IPS-18a (cell line): ENCODE results near the gene FBXL13.
"Not testable (repeated sequence)": the region's sequence is repeated elsewhere in the genome, so short reads cannot be mapped to it uniquely, and the experiment has no call there.

Experiments used
- H3K27ac ChIP-seq: one replicate; pipeline ENCODE4 v1.5.1; 2013; ENCODE audit warnings: low read length
- H3K27me3 ChIP-seq: one replicate; pipeline ENCODE4 v1.6.1; 2013; ENCODE audit warnings: mild to moderate bottlenecking, low read length; ENCODE audit not compliant: control insufficient read depth, insufficient read depth
- H3K36me3 ChIP-seq: one replicate; pipeline ENCODE4 v1.6.1; 2013; ENCODE audit warnings: low read depth, low read length; ENCODE audit not compliant: control insufficient read depth
- H3K4me1 ChIP-seq: one replicate; pipeline ENCODE4 v1.6.1; 2013; ENCODE audit warnings: low read depth, low read length; ENCODE audit not compliant: control insufficient read depth
- H3K4me3 ChIP-seq: one replicate; pipeline ENCODE4 v1.5.1; 2013; ENCODE audit warnings: low read length
- H3K9ac ChIP-seq: one replicate; pipeline ENCODE4 v1.6.1; 2013; ENCODE audit warnings: mild to moderate bottlenecking, low read length, moderate library complexity
- H3K9me3 ChIP-seq: one replicate; pipeline ENCODE4 v1.6.1; 2013; ENCODE audit warnings: low read depth, low read length; ENCODE audit not compliant: control insufficient read depth

FBXL13 gene

DNA sequence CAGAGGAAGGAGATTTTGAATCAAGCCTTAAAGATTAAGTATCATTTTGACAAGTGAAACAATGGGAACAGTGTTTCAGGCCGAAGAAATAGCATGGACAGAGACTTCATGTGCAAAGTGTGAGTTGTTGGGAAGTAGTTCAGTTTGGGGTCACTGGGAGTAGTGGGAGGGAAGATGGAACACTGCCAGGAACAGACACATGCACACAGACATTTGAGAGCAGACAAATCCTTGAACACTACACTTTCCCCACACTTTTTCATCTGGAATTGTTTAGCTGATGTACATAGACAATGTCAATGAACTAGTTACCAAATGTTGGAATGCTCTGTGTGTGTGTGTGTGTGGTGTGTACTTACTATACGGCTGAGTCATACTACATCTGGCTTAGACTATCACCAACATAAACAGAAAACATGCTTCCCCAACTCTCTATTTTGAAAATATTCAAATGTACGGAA lies 214.2 kb downstream of the FBXL13 start:
- H3K9ac ChIP-seq: no peak overlapping the region
- H3K27ac ChIP-seq: no peak overlapping the region
- no peak overlapping the region for H3K4me3 ChIP-seq
- no peaks in the 10 kb centered on the region for H3K27me3 ChIP-seq
- H3K9me3 ChIP-seq: no peaks in the 10 kb centered on the region
- H3K4me1 ChIP-seq: no peaks in the 10 kb centered on the region
- no peaks in the 10 kb centered on the region for H3K36me3 ChIP-seq

GRCh38 chr7:102859799-102860125 lies 214.8 kb downstream of the FBXL13 start:
- H3K9ac ChIP-seq: no peak overlapping the region
- H3K4me3 ChIP-seq: no peak overlapping the region
- no peak overlapping the region for H3K27ac ChIP-seq
- no peaks in the 10 kb centered on the region for H3K9me3 ChIP-seq
- no peaks in the 10 kb centered on the region for H3K4me1 ChIP-seq
- H3K36me3 ChIP-seq: no peaks in the 10 kb centered on the region
- H3K27me3 ChIP-seq: no peaks in the 10 kb centered on the region

DNA sequence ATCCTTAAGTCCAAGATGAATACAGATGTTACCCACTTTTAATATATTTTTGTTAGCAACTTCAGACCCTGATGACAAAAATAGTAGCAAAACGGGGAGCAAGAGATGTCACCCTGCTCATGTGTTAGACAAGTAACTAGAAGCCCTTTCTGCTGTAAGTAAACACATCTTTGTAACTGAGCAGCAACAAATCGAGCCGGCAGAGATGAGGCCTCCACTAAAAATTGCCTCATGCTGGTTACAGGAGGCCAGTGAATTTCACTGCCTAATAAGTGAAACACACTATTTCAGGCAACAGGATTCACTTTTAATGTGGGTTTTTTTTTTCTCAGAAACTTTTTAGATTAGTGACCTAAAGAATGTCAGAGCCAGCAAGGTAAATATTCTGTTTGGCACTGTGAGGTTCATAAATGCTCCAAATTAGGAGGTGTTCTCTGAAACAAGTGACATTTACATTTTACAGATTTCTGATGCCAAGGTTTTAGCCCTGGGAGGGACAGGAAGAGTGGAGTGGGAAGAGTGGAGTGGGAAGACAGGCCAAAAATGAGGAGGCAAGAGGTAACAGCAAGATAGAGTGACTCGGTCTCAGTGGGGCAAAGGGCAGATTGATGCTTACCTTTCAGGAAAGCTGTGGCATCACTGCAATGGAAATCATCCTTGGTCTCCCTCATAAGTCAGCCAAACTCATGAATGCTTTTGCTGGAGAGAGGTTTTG lies 215.4 kb downstream of the FBXL13 start:
- no peaks in the 10 kb centered on the region for H3K27me3 ChIP-seq
- no peaks in the 10 kb centered on the region for H3K36me3 ChIP-seq
- H3K27ac ChIP-seq: no peak overlapping the region
- no peak overlapping the region for H3K9ac ChIP-seq
- no peaks in the 10 kb centered on the region for H3K9me3 ChIP-seq
- H3K4me1 ChIP-seq: no peaks in the 10 kb centered on the region
- H3K4me3 ChIP-seq: no peak overlapping the region

GRCh38 chr7:102856036-102856435 lies 218.6 kb downstream of the FBXL13 start:
- Histone ChIP-seq H3K27ac (no peak overlapping the region), H3K9me3 (no peaks in the 10 kb centered on the region), H3K4me1 (no peaks in the 10 kb centered on the region), H3K9ac (no peak overlapping the region), H3K27me3 (no peaks in the 10 kb centered on the region), H3K4me3 (no peak overlapping the region), H3K36me3 (no peaks in the 10 kb centered on the region)

DNA sequence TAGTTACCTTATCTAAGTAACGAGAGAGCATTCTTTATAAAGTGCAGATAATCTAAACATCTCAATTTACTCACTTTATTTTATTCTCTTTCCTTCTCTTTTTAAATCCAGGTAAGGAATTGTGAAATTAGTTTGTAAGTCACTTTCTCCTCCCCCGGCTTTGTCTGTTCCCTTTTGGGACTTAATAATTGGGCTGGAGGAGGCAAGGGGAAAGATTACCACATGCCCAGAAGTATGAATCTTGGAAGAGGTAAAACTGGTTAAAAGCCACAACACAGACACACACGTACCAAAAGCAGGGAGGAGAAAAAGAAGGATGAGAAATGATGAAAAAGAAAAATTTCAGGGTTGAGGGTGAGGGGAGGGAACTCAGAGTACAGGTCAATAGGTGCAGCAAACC lies 225.1 kb downstream of the FBXL13 start:
- Histone ChIP-seq H3K27ac (no peak overlapping the region), H3K9me3 (no peaks in the 10 kb centered on the region), H3K9ac (no peak overlapping the region), H3K27me3 (no peaks in the 10 kb centered on the region), H3K36me3 (no peaks in the 10 kb centered on the region), H3K4me1 (no peaks in the 10 kb centered on the region), H3K4me3 (no peak overlapping the region)

GRCh38 chr7:102849079-102849478 lies 225.5 kb downstream of the FBXL13 start:
- H3K27me3 ChIP-seq: no peaks in the 10 kb centered on the region
- no peaks in the 10 kb centered on the region for H3K9me3 ChIP-seq
- H3K4me1 ChIP-seq: no peaks in the 10 kb centered on the region
- H3K4me3 ChIP-seq: no peak overlapping the region
- no peak overlapping the region for H3K9ac ChIP-seq
- no peaks in the 10 kb centered on the region for H3K36me3 ChIP-seq
- H3K27ac ChIP-seq: no peak overlapping the region

- Histone ChIP-seq H3K9me3 (no peaks in the 10 kb centered on the region), H3K4me1 (no peaks in the 10 kb centered on the region), H3K9ac (no peak overlapping the region), H3K36me3 (no peaks in the 10 kb centered on the region), H3K27me3 (no peaks in the 10 kb centered on the region), H3K27ac (no peak overlapping the region), H3K4me3 (no peak overlapping the region)
Measured at GRCh38 chr7:102845346-102845745, 229.2 kb downstream of the FBXL13 start.

DNA sequence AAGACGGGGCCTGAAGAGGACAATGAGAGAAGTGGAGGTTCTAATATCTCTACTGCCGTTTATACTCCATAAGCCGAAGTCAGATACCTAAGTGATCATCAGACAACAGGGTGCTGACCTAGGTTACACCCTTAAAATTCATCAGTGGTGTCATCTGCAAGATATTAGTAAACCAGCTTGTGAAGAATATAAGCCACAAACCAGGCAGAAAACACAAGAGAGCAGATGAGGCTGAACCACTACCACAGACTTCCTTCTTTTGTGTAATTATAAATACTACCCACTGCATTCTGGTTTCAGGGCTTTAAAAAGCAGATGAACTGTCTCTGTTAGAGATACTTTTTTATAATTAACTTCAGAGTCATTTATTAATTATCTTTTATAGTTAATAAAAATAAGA lies 230.7 kb downstream of the FBXL13 start:
- Histone ChIP-seq H3K9me3 (no peaks in the 10 kb centered on the region), H3K36me3 (no peaks in the 10 kb centered on the region), H3K4me3 (no peak overlapping the region), H3K27me3 (no peaks in the 10 kb centered on the region), H3K4me1 (no peaks in the 10 kb centered on the region), H3K27ac (no peak overlapping the region), H3K9ac (no peak overlapping the region)

- Histone ChIP-seq H3K9ac (no peak overlapping the region), H3K27me3 (no peaks in the 10 kb centered on the region), H3K9me3 (no peaks in the 10 kb centered on the region), H3K36me3 (no peaks in the 10 kb centered on the region), H3K4me1 (no peaks in the 10 kb centered on the region), H3K27ac (no peak overlapping the region), H3K4me3 (no peak overlapping the region)
Measured at GRCh38 chr7:102842284-102842683, 232.3 kb downstream of the FBXL13 start.

GRCh38 chr7:102841290-102841689 lies 233.3 kb downstream of the FBXL13 start:
- Histone ChIP-seq H3K27me3 (no peaks in the 10 kb centered on the region), H3K9ac (no peak overlapping the region), H3K4me3 (no peak overlapping the region), H3K4me1 (no peaks in the 10 kb centered on the region), H3K36me3 (no peaks in the 10 kb centered on the region), H3K27ac (no peak overlapping the region), H3K9me3 (no peaks in the 10 kb centered on the region)

- H3K4me1 ChIP-seq: no peaks in the 10 kb centered on the region
- no peaks in the 10 kb centered on the region for H3K9me3 ChIP-seq
- no peak overlapping the region for H3K27ac ChIP-seq
- no peak overlapping the region for H3K9ac ChIP-seq
- no peaks in the 10 kb centered on the region for H3K36me3 ChIP-seq
- H3K27me3 ChIP-seq: no peaks in the 10 kb centered on the region
- no peak overlapping the region for H3K4me3 ChIP-seq
Measured at GRCh38 chr7:102840404-102840803, 234.2 kb downstream of the FBXL13 start.

DNA sequence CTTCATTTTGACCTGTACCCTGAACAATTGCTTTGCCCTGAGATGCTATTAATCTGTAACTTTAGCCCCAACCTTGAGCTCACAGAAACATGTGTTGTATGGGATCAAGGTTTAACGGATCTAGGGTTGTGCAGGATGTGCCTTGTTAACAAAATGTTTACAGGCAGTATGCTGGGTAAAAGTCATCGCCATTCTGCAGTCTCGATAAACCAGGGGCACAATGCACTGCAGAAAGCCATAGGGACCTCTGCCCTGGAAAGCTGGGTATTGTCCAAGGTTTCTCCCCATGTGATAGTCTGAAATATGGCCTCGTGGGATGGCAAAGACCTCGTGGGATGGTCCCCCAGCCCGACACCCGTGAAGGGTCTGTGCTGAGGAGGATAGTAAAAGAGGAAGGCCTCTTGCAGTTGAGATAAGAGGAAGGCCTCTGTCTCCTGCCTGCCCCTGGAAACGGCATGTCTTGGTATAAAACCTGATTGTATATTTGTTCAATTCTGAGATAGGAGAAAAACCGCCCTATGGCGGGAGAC lies 236.0 kb downstream of the FBXL13 start:
- not testable (repeated sequence) for H3K4me3 ChIP-seq, H3K4me1 ChIP-seq, H3K9ac ChIP-seq, H3K9me3 ChIP-seq, H3K27ac ChIP-seq, H3K27me3 ChIP-seq, H3K36me3 ChIP-seq
